NCI-H2107 treated with DMSO at 0.1 percent for 48 hours (cell line): ENCODE data around the gene ENTHD1.
"Not testable (repeated sequence)": the region's sequence is repeated elsewhere in the genome, so short reads cannot be mapped to it uniquely, and the experiment has no call there.

ENCODE experiments used
- DNase-seq: peaks from one replicate; lab custom pipeline; 2025; ENCODE audit not compliant: unreplicated experiment; lab: John Stamatoyannopoulos, UW

The ENTHD1 gene

DNA sequence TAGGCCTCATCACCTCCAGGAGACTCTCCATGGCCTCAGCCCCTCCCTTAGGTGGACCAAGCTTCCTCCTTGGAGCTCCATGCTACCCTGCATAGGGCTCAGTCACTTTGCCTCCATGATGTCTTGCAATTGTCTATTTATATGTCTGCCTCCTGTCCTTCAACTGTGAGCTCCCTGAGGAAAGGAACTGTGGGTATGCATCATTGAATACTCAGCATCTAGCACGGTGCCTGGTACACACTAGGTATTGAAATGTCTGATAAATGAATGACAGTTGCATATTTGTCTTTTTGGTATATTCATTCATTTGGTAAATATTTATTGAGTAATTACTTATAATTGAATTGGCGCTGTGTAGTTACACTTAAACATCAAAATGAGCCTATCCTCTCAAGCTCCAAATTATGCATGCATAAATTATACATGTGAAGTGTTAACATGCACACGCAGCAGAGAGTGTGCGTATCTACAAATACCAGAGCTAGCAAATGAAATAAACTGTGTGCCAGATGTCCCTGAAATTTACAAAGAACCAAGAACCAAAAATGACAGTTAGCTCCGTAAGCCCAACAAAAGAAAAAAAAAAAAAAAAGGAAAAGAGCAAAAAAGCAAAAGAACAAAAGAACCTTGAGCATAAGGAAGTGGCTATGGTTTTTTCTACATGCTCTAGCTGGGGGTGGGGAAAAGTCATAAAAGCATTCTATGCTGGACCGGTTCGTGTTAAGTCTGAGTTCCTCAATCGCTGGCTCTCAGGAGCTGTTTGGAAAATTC is 32.5 kb upstream of the ENTHD1 start:
- no peak for DNase-seq

DNA sequence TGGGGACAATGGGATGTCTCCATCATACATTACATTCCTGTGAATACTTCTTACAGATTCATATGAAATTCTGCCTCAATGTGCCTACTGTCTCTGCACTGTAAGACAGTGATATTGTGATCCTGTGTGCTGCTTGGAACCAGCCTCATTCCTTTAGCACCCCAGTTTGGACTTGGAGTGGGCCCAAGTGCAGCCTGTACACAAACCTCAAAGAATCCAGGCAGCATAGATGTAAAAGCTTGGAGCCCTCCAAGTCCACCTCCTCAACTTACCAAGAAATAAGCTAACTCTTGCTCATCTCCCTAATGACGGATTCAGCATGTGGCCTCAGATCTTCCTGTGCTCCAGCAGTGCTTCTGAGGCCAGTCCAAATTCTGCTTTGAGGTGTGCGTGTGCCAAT is 31.7 kb upstream of the ENTHD1 start:
- DNase-seq: no peak

DNA sequence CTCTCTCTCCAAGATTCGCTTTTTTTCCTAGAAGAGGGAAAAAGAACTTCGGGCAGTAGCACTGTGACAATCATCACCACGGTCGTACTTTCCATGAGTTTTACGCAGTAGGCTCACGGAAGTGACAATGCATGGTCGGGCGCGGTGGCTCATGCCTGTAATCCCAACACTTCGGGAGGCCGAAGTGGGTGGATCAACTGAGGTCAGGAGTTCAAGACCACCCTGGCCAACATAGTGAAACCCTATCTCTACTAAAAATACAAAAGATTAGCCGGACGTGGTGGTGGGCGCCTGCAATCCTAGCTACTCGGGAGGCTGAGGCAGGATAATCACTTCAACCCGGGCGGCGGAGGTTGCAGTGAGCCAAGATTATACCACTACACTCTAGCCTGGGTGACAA is 30.7 kb upstream of the ENTHD1 start:
- DNase-seq: no peak

DNA sequence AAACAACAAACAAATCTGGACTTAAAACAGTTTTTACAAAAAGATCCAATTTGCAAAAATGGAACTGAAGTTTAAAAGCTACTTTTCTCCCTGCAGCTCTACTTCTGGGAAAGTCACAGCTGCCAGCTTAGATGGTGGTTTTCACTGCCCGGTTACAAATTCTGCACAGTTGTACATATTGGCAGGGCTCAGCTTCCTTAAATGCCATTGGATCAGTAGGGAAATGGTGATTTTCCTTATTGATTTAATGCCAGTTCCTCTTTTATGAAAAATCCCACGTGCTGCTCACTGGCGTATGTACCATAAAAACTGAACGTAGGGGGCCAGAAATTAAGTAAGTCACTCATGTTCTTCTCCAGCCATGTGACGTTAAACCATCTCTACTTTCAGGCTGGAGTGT is 30.1 kb upstream of the ENTHD1 start:
- DNase-seq: no peak

DNA sequence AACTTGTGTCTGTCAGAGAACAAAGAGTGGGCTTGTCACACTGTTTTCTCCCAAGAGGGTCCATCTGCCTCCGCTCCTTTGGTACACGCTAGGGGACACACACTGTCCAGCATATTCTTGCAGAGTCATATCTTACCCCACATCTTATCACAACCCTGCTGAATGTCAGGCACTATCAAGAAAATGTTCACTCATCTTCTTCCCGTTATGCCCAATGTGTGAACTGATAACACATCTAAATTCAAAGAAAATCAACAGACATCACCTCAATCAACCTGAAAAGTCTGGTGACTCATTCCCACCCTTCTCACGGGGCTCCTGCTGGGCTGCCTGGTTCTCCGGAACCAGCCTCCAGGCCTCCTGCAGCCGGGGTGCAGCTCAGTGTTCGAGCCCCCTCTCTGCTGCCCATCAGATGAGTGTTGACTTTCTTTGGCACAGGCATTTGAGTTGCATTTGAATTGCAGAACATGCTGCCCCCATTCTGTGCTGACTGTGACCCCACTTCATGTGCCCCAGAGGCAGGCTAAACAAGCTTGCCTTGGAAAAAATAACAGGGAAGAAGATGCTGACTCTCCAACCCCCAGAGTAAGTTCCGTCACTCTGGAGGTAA is 26.7 kb upstream of the ENTHD1 start:
- no peak for DNase-seq

DNA sequence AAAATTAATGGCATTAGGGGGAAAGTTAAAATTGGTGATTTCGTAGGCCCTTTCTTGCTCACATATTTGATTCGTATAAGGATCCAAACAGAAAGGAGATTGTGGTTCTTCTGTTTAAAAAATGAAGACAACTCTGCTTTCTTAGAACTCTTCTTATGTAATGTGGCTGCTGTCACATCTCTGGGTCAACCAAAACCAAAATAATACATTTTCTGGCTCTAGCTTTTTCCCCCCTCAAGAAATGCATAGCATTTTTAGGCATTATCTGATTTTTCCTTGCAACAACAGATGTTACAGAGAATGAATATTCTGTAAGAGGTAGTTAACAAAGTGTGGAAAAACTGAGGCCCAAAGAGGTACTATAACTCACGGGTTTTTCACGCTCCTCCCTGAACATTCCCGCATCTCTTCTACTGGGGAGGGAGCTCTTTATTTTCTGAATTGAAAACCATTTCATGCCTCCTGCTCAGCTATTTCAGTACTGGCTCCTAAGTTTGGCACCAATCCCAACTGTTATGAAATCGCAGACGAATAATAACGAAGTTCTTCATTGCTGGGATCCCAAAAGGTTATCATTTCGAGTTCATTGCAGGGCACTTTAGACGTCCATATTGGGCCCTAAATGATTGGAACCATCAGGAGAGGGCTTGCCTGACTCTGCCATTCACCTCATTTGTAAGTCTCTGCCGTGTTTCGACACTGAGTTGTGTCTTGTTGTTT is 24.4 kb upstream of the ENTHD1 start:
- no peak for DNase-seq

DNA sequence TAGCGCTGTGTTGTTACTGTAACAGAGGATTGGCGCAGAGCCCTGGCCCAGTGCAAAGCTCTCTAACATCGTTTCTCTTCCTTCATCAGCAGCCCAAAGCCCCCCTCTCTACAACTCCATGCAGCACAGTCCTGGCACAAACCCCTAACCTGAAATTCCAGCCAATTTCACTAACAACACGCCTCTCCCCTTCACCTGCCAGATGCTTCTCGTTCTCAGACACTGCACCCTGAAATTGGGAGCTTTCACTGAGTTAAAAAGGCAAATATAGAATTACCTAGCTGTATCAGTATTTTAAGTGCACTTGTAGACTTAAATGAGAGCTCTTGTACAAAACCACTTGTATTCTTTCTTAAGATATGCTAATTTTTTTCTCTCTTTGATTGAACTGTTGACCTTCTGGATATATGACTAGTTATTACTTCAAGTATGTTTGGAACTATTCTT is 23.7 kb upstream of the ENTHD1 start:
- DNase-seq: peak; percentile 76

DNA sequence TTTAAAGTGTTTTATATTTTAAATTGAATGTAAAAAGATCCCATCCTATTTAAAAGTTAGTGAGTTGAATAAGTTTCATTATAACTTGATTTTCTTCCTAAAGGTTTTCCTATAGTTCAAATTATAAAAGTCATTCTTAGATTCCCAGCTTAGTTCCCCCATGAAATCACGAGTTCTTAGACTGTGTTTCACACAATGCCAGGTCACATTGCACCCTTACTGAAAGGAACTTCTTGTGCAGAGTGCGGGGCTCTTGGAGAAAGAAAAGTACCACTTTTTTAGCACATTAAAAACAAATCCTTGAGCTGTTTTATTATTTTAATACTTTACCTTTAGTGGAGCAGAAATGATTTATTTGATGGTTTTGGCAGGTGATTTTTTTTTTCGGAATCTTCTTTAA is 22.9 kb upstream of the ENTHD1 start:
- DNase-seq: no peak

DNA sequence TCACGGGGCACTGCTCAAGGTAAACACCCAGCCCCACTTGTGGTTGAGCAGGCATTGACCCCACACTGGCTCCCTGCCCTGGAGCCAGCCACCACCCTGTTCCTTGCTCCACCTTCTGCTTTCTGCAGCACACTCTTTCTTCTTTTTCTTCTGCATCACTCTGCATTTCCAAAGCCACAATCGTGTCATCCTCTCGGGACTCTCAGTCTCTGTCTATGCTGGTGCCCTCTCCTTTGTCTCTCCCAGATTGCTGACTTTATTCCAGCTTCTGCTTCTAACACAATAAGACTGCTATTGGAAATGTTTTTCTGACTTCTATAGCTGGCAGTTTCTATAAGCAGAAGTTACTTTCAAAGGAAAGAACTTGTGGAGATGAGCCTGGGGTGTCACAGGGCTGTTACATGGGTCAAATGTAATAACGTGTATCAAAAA is 21.8 kb upstream of the ENTHD1 start:
- no peak for DNase-seq

DNA sequence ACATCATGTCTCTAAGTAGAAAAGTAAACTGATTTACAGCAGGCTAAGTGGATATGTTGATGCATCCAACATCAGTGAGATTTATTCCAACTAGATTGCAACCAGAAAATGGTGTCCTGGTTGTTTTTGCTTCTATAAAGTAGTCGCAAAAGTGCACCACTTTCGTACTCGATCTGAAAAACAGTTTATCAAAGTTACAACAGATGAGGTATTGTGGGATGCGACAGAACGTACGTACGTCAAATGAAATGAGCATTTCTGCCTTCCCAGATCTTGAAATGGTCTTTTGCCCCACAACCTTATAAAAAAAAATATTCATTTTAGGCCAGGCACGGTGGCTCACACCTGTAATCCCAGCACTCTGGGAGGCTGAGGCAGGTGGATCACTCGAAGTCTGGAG is 21.0 kb upstream of the ENTHD1 start:
- no peak for DNase-seq

DNA sequence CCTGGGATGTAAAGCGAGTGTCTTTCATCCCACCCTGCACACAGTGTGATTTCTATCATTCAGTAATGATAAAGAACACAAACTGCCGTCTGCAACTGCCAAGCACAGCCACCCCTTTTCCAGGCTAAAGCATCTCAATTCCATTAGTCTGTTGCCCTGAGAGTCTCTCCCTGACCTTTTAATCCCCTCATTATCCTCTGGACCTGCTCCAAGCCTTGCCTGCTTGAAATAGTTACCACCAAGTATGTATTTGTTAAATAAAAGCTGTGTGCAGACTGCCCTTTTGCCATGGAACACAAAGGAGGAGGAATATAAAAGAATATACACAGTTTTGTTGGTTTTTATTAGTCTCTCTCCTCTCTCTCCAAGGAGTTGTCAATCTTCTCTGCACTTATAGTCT is 20.3 kb upstream of the ENTHD1 start:
- DNase-seq: no peak

DNA sequence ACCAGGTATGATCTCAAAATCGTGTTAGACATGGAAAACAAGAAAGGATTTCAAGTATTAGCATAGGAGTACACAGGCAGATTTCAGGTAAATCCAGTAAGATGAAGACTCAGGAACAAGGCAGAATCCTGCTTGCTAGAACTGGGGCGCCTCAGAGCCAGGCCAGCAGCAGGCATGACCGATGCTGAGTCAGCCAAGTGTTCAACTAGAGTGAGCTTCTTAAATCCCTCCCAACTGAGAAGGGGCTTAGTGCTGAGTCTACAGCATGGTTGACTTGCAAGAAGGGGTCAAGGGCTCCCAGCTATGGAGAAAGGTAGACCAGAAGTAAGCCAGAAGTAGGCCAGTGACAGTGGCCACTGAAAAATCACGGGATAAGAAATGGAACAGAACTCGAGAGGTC is 19.8 kb upstream of the ENTHD1 start:
- DNase-seq: no peak

DNA sequence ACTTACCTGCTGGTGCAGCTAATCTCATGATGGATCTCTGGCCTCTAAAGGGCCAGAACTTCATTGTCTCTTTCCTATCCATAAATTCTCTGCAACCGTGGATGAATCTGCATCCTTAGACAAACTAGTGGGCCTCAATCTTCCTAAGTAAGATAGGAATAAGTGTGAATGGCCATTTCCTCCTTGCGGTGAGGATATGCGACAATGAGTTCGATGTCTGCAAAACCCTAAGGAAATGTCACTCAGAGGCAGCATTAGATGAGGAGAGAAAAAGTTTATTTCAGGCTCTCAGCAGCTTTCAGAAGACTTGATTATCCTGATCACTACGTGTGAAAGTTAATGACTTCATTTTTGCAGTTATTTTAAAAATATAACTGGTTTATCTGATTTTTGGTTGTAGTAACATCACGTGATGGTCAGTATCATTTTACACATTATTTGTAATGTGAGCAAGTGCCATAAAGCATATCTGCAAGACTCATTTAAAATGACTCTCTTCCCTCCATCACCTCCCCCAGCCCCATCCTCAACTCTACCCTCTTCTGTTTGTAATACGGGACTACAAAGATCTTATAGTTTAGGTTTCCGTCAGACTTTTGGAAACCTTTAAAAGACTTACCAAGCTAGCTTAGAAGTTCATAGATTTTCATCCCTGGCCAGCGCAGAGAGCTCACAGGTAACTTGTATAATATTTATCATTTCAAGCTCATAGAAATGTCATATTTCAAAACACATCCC is 17.5 kb upstream of the ENTHD1 start:
- no peak for DNase-seq

DNA sequence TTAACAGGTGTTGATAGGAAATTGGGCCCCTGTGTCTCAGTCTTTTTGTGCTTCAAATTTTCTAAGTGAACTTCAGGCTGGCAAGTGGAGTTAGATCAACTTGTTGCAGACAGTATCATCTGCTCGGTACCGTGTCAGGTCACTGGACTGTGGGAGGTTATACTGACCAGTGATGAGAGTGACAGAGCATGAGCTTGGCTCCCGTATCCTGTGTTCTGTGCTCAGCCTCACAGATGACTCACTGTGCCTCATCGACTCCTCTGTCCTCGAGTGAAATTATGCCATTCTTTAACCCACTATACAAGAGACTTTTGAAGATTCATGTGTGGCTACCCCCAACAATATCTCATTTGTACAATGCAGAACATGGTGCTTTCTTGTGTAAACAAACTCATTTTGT is 15.2 kb upstream of the ENTHD1 start:
- DNase-seq: no peak

DNA sequence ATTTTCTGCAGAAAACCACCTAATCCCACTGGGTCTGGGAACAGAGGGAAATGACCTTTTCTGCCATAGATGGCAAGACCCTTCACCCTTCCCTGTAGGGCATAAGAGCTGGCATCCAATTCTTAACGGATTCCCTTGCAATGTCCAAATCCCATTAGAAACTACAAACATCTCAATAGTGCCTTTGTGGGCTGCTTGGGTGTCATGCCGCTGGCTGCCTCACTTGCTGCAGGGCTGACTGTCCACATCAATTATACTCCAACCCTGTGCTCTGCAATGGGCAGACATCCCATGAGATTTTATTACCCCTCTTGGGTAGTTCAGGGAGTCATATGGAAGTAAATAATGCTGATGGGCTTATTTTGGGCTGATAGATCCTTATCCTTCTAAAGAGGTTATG is 14.6 kb upstream of the ENTHD1 start:
- DNase-seq: no peak

DNA sequence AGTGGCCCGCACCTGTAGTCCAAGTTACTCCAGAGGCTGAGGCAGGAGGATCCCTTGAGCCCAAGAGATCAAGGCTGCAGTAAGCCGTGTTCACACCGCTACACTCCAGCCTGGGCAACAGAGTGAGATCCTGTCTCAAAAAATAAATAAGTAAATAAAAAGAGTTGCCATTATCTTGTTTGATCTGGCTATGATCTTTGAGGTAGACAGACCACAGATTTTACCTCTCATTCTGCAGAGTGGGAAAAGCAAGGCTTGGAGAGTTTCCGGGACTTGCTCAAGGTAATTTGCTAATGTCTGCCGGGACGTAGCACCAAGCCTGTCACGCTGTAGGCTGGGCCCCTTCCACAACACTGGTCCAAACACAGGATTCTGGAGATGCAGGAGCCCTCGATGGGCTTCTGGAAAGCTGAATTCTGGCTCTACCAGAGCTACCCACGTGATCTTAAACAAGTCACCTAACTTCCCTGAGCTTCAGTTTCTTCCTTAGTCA is 14.1 kb upstream of the ENTHD1 start:
- DNase-seq: no peak

DNA sequence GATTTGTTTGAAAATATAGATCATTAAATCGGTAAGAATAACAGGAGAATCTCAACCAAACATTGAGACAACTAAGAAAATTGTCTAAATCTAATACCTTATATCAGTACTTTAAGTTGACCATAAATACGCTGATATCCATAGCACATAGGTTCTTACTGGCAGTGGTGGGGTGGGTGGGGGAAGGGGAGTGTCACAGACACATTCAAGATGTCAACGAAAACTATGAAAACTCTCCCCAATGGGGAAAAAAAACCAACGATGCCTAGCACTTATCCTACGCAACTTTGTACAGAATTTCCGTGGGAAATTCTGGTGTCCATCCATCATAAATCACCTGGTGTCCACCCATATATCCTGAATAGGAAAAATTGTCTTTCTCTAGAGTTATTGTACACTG is 13.5 kb upstream of the ENTHD1 start:
- no peak for DNase-seq

DNA sequence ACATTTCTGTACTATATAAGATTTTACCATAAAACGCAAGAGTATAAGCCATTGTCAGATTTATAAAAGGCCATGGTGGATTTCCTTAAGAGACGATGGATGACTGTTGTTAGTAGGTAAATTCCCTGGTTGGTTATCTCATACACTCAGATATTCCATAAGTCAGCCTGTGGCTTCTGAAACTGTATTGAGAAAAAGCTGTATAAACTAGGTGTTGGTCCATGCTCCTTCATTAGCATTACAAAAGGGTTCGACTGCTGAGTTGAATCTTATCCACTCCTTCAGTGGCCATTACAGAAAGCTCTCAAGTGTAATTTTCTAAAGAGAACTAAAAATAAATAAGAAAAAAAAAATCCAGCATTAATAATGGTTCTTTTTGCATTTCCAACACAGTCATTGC is 12.6 kb upstream of the ENTHD1 start:
- no peak for DNase-seq

DNA sequence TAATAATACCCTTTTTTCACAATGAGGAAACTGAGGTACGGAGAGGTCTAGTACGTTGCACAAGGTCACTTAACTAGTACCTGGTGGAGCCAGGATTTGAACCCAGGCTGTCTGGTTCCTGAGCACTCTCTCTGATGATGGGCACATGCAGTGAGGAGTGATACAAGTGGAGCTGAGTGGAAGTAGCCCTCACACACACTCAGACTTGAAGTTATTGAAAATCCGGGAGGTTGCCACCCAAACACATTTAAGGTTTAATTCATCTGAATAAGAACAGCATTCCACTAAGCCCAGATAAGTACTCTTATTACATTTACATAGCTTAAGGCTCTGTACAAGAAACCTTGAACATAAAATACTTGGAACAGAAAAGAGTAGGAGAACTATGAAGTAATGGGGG is 12.1 kb upstream of the ENTHD1 start:
- DNase-seq: no peak

DNA sequence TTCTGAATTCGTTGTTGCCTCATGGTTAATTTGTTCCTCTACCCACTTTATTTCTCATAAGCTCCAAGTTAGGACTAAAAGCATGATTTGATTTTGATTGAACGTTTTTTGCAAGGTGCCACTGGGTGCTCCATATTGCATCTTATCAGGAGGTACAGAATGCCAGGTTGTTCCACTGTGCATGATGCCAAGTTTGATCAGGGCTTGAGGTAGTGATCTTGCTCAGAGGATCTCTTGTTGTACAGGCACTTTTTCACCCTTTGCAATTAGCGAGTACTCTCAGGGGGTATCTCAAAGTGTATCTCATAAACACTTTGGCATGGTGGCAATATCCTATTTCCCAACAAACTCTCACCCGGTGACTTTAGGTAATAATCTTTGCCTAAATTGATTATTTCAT is 11.3 kb upstream of the ENTHD1 start:
- no peak for DNase-seq

DNA sequence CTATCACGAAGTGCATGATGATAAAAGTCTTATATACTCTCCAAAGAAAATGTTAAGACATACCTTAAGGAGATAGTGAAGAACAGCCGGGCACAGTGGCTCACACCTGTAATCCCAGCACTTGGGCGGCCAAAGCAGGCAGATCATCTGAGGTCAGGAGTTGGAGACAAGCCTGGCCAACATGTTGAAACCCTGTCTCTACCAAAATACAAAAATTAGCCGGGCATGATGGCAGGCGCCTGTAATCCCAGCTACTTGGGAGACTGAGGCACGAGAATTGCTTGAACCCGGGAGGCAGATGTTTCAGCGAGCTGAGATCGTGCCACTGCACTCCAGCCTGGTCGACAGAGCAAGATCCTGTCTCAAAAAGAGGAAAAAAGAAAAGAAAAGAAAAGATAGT is 10.5 kb upstream of the ENTHD1 start:
- not testable (repeated sequence) for DNase-seq
